Neutrophil (primary cell): ENCODE measurements around the gene KLK4.

Experiments used
- H3K27ac ChIP-seq: fragments of 200-600 bp; sonication (generic); 2 replicates; pipeline ENCODE4 v1.5.1; 2016; ENCODE audit warnings: mild to moderate bottlenecking, moderate library complexity
- H3K27me3 ChIP-seq: fragments of 200-600 bp; sonication (generic); 2 replicates; pipeline ENCODE4 v1.6.0; 2016; ENCODE audit warnings: mild to moderate bottlenecking
- H3K36me3 ChIP-seq: fragments of 200-600 bp; sonication (generic); 2 replicates; pipeline ENCODE4 v1.5.1; 2017
- H3K4me1 ChIP-seq, 2 experiments: fragments of 200-600 bp in 1 of 2; sonication (generic) in 1 of 2; 1 replicate in 1 of 2; 2 replicates in 1 of 2; pipeline versions ENCODE4 v1.5.1 to v1.6.1; 2013 to 2016; ENCODE audit warnings: low read depth in 1 of 2, low read length in 1 of 2, mild to moderate bottlenecking in 1 of 2, moderate library complexity in 1 of 2; ENCODE audit not compliant: control insufficient read depth in 1 of 2, insufficient read depth in 1 of 2
- H3K4me3 ChIP-seq, 2 experiments: fragments of 200-600 bp in 1 of 2; sonication (generic) in 1 of 2; 1 replicate in 1 of 2; 2 replicates in 1 of 2; pipeline ENCODE4 v1.5.1; 2013 to 2016; ENCODE audit warnings: low read depth in 1 of 2, low read length in 1 of 2, mild to moderate bottlenecking in 1 of 2, moderate library complexity in 1 of 2
- H3K9me3 ChIP-seq: fragments of 200-600 bp; sonication (generic); 2 replicates; pipeline ENCODE4 v1.5.1; 2016
- TF ChIP-seq, protein P1 (sequence below): fragments of 200-600 bp; sonication (generic); IDR thresholded peaks from 2 replicates; pipeline ENCODE4 v1.5.1; 2016; ENCODE audit warnings: antibody characterized with exemption

KLK4 gene

DNA sequence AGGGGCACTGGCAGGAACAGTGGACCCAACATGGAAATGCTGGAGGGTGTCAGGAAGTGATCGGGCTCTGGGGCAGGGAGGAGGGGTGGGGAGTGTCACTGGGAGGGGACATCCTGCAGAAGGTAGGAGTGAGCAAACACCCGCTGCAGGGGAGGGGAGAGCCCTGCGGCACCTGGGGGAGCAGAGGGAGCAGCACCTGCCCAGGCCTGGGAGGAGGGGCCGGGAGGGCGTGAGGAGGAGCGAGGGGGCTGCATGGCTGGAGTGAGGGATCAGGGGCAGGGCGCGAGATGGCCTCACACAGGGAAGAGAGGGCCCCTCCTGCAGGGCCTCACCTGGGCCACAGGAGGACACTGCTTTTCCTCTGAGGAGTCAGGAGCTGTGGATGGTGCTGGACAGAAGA lies 33.9 kb downstream of the KLK4 start:
- TF ChIP-seq, protein P1, sequence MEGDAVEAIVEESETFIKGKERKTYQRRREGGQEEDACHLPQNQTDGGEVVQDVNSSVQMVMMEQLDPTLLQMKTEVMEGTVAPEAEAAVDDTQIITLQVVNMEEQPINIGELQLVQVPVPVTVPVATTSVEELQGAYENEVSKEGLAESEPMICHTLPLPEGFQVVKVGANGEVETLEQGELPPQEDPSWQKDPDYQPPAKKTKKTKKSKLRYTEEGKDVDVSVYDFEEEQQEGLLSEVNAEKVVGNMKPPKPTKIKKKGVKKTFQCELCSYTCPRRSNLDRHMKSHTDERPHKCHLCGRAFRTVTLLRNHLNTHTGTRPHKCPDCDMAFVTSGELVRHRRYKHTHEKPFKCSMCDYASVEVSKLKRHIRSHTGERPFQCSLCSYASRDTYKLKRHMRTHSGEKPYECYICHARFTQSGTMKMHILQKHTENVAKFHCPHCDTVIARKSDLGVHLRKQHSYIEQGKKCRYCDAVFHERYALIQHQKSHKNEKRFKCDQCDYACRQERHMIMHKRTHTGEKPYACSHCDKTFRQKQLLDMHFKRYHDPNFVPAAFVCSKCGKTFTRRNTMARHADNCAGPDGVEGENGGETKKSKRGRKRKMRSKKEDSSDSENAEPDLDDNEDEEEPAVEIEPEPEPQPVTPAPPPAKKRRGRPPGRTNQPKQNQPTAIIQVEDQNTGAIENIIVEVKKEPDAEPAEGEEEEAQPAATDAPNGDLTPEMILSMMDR: no peak
- Histone ChIP-seq H3K36me3 (no peaks in the 10 kb centered on the region), H3K9me3 (no peaks in the 10 kb centered on the region), H3K4me1 (no peaks in the 10 kb centered on the region), H3K27ac (no peak overlapping the region), H3K27me3 (peaks cover 54% of the 10 kb centered on the region), H3K4me3 (no peak overlapping the region)

DNA sequence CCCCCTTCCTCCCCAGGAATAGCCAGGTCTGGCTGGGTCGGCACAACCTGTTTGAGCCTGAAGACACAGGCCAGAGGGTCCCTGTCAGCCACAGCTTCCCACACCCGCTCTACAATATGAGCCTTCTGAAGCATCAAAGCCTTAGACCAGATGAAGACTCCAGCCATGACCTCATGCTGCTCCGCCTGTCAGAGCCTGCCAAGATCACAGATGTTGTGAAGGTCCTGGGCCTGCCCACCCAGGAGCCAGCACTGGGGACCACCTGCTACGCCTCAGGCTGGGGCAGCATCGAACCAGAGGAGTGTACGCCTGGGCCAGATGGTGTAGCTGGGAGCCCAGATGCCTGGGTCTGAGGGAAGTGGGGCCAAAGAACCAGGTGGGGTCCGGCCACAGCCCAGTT lies 34.7 kb downstream of the KLK4 start:
- no peak overlapping the region for H3K27ac ChIP-seq
- no peaks in the 10 kb centered on the region for H3K9me3 ChIP-seq
- H3K4me1 ChIP-seq: no peaks in the 10 kb centered on the region
- H3K27me3 ChIP-seq: peaks cover 54% of the 10 kb centered on the region
- no peaks in the 10 kb centered on the region for H3K36me3 ChIP-seq
- TF ChIP-seq, protein P1: no peak
- H3K4me3 ChIP-seq: no peak overlapping the region

DNA sequence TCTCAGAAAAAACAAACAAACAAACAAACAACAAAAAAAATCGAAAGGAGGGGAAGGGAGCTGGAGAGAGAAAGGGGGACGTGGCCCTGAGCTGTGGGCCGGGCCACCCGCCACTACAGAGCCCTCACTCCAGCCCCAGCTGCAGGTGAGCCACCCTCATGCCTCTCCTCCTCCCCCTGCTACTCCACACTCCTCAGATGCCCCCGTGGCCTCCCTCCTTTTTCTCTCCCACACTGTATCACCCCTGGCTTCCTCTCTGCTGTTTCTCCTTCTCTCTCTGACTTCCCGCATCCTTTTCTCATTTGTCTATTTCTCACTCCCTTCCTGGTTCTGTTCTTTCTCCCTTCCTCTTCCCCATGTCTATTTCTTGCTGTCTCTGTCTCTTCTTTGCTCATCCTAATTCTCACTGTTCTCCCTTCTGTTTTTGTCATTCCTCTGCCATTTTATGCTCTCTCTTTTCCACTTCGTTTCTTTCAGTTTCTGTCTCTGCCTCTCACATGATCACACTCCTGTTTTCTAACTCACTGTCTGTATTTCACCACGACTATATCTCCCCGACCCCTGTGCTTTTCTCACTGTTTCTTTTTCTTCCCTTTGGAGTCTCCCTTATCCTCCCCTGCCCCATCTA lies 35.3 kb downstream of the KLK4 start:
- H3K4me1 ChIP-seq: no peaks in the 10 kb centered on the region
- H3K36me3 ChIP-seq: no peaks in the 10 kb centered on the region
- no peaks in the 10 kb centered on the region for H3K9me3 ChIP-seq
- no peak overlapping the region for H3K27ac ChIP-seq
- TF ChIP-seq, protein P1: no peak
- H3K27me3 ChIP-seq: peaks cover 54% of the 10 kb centered on the region
- no peak overlapping the region for H3K4me3 ChIP-seq

DNA sequence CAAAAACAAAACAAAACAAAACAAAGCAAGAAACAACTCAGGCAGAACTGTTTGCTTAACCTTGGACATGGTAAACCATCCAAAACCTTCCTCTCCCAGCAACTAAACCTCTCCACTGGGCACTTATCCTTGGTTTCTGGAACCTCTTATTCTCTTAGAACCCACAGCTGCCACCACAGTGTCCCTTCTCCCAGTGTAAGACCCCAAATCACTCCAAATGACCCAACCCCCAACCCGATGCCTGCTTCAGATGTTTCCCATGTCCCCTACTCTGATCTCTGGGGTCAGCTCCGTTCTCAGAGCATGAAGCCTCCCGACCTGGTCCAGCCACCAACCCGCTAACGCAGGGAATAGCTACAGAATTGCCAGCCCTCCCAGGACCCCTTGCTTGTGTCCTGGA lies 37.0 kb downstream of the KLK4 start:
- no peak overlapping the region for H3K27ac ChIP-seq
- peaks cover 57% of the 10 kb centered on the region for H3K27me3 ChIP-seq
- H3K4me1 ChIP-seq: no peaks in the 10 kb centered on the region
- H3K36me3 ChIP-seq: no peaks in the 10 kb centered on the region
- H3K9me3 ChIP-seq: no peaks in the 10 kb centered on the region
- TF ChIP-seq, protein P1: no peak
- H3K4me3 ChIP-seq: no peak overlapping the region

DNA sequence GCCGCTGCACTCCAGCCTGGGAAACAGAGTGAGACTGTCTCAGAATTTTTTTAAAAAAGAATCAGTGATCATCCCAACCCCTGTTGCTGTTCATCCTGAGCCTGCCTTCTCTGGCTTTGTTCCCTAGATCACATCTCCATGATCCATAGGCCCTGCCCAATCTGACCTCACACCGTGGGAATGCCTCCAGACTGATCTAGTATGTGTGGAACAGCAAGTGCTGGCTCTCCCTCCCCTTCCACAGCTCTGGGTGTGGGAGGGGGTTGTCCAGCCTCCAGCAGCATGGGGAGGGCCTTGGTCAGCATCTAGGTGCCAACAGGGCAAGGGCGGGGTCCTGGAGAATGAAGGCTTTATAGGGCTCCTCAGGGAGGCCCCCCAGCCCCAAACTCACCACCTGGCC lies 38.1 kb downstream of the KLK4 start, which contains the start of gene KLK2:
TSS of gene KLK2 (plus strand) at position 384 of the 400 bp plus-strand sequence. CDS start 35 bp downstream, outside the sequence.
- H3K9me3 ChIP-seq: no peaks in the 10 kb centered on the region
- H3K27me3 ChIP-seq: peaks cover 60% of the 10 kb centered on the region
- H3K36me3 ChIP-seq: no peaks in the 10 kb centered on the region
- TF ChIP-seq, protein P1: no peak
- H3K4me3 ChIP-seq: no peak within 1 kb of the TSS
- no peak within 1 kb of the TSS for H3K27ac ChIP-seq
- H3K4me1 ChIP-seq: no peaks in the 10 kb centered on the region
